GM19193 (cell line): Measurements from ENCODE around the gene WBP1L.

ENCODE experiments used
- POLR2A ChIP-seq: IDR thresholded peaks from 4 replicates; pipeline ENCODE4 v1.6.1; 2011; ENCODE audit not compliant: insufficient read depth, insufficient read length; ENCODE audit errors: extremely low read depth

The WBP1L gene

GRCh38 chr10:102826148-102826796, 82.5 kb downstream of the WBP1L start:
- TF ChIP-seq POLR2A, result no peak

GRCh38 chr10:102827597-102827975, 83.8 kb downstream of the WBP1L start:
- TF ChIP-seq POLR2A, result no peak

GRCh38 chr10:102831322-102832071, 87.7 kb downstream of the WBP1L start:
- no peak for TF ChIP-seq POLR2A

GRCh38 chr10:102832248-102832647, 88.5 kb downstream of the WBP1L start:
- TF ChIP-seq POLR2A, result no peak

- TF ChIP-seq POLR2A, result no peak
Measured at GRCh38 chr10:102832987-102833386, 89.2 kb downstream of the WBP1L start.

GRCh38 chr10:102834143-102834542, 90.4 kb downstream of the WBP1L start:
- TF ChIP-seq POLR2A, result no peak

GRCh38 chr10:102835007-102835482, 91.3 kb downstream of the WBP1L start:
- no peak for TF ChIP-seq POLR2A

GRCh38 chr10:102837230-102837721, 93.5 kb downstream of the WBP1L start, which contains the start of gene CYP17A1:
Gene CYP17A1, minus strand, starts transcription at chr10:102837413. Its CDS starts 52 bp downstream, at chr10:102837361.
- no peak for TF ChIP-seq POLR2A

GRCh38 chr10:102841827-102842345, 98.1 kb downstream of the WBP1L start:
- TF ChIP-seq POLR2A, result no peak

- TF ChIP-seq POLR2A, result no peak
Measured at GRCh38 chr10:102845352-102845902, 101.7 kb downstream of the WBP1L start.

GRCh38 chr10:102850025-102850518, 106.3 kb downstream of the WBP1L start:
- TF ChIP-seq POLR2A, result no peak

- no peak for TF ChIP-seq POLR2A
Measured at GRCh38 chr10:102856758-102857424, 113.1 kb downstream of the WBP1L start.

GRCh38 chr10:102859911-102860310, 116.2 kb downstream of the WBP1L start:
- no peak for TF ChIP-seq POLR2A

- TF ChIP-seq POLR2A, result no peak
Measured at GRCh38 chr10:102863660-102864059, 119.9 kb downstream of the WBP1L start.

- TF ChIP-seq POLR2A, result no peak
Measured at GRCh38 chr10:102865620-102866019, 121.9 kb downstream of the WBP1L start.
